HEK293 (cell line): ENCODE data around the gene AGAP3.

Source experiments
- CTCF ChIA-PET: fragments of 350-600 bp; formaldehyde crosslinking; extraction: SDS; loops from one replicate; lab custom pipeline; 2021; ENCODE audit warnings: antibody characterized with exemption; lab: Yijun Ruan, JAX
- POLR2A ChIA-PET: fragments of 300-600 bp; formaldehyde crosslinking; extraction: SDS; loops from one replicate; lab custom pipeline; 2020; ENCODE audit warnings: antibody characterized with exemption, inconsistent platforms; lab: Yijun Ruan, JAX
- H3K27ac ChIP-seq: fragments of 200-500 bp; sonication (Bioruptor generic); 2 replicates; pipeline ENCODE4 v1.5.1; 2014; ENCODE audit warnings: low read depth, low read length, control low read depth, inconsistent platforms; ENCODE audit errors: extremely low read depth
- H3K36me3 ChIP-seq, 2 experiments: fragments of 200-500 bp in 1 of 2; sonication (Bioruptor generic) in 1 of 2; 1 replicate in 1 of 2; 2 replicates in 1 of 2; pipeline ENCODE4 v1.5.1; 2014 to 2017; ENCODE audit warnings: inconsistent platforms in 2 of 2, low read length in 2 of 2; ENCODE audit not compliant: control insufficient read depth in 2 of 2, insufficient read depth in 1 of 2
- H3K4me1 ChIP-seq: fragments of 200-500 bp; sonication (Bioruptor generic); 2 replicates; pipeline ENCODE4 v1.5.1; 2014; ENCODE audit warnings: mild to moderate bottlenecking, low read length, inconsistent platforms; ENCODE audit not compliant: control insufficient read depth, insufficient read depth
- H3K4me3 ChIP-seq: 2 replicates; pipeline ENCODE4 v1.5.1; 2011; ENCODE audit warnings: low read depth, mild to moderate bottlenecking, control low read depth, low read length, moderate library complexity
- H3K9me3 ChIP-seq: fragments of 200-500 bp; sonication (Bioruptor generic); 2 replicates; pipeline ENCODE4 v1.5.1; 2014; ENCODE audit warnings: low read depth, low read length, inconsistent platforms; ENCODE audit not compliant: control insufficient read depth, insufficient read depth
- KLF7 ChIP-seq: fragments of 450-650 bp; formaldehyde crosslinking; IDR thresholded peaks from 2 replicates; pipeline ENCODE4 v1.5.1; 2016; ENCODE audit warnings: missing biosample characterization, missing genetic modification characterization, borderline replicate concordance
- MEIS1 ChIP-seq: sonication (generic); formaldehyde crosslinking; IDR thresholded peaks from 2 replicates; pipeline ENCODE4 v1.8.1; 2022; ENCODE audit warnings: missing genetic modification reagents, mild to moderate bottlenecking, borderline replicate concordance
- OVOL3 ChIP-seq: fragments of 450-650 bp; formaldehyde crosslinking; IDR thresholded peaks from 2 replicates; pipeline ENCODE4 v1.5.1; 2016; ENCODE audit warnings: missing biosample characterization, missing genetic modification characterization
- PRDM1 ChIP-seq: fragments of 450-650 bp; formaldehyde crosslinking; IDR thresholded peaks from 2 replicates; pipeline ENCODE4; 2016; ENCODE audit warnings: missing biosample characterization, missing genetic modification characterization
- RBAK ChIP-seq: fragments of 450-650 bp; formaldehyde crosslinking; IDR thresholded peaks from 2 replicates; pipeline ENCODE4 v1.5.1; 2016; ENCODE audit warnings: missing biosample characterization, missing genetic modification characterization
- SALL2 ChIP-seq: fragments of 450-650 bp; formaldehyde crosslinking; IDR thresholded peaks from 2 replicates; pipeline ENCODE4 v1.5.0; 2017; ENCODE audit warnings: missing biosample characterization, mild to moderate bottlenecking, missing genetic modification characterization, borderline replicate concordance
- ZFP37 ChIP-seq: fragments of 450-650 bp; formaldehyde crosslinking; IDR thresholded peaks from 2 replicates; pipeline ENCODE4 v1.5.1; 2016; ENCODE audit warnings: missing biosample characterization, missing genetic modification characterization
- ZIC2 ChIP-seq: fragments of 450-650 bp; formaldehyde crosslinking; IDR thresholded peaks from 2 replicates; pipeline ENCODE4 v1.5.1; 2016; ENCODE audit warnings: missing biosample characterization, missing genetic modification characterization
- ZNF16 ChIP-seq: fragments of 450-650 bp; formaldehyde crosslinking; IDR thresholded peaks from 2 replicates; pipeline ENCODE4 v1.5.1; 2016; ENCODE audit warnings: low read depth, missing biosample characterization, missing genetic modification characterization
- ZNF266 ChIP-seq: fragments of 450-650 bp; formaldehyde crosslinking; IDR thresholded peaks from 2 replicates; pipeline ENCODE4 v1.5.1; 2016; ENCODE audit warnings: missing biosample characterization, missing genetic modification characterization, low read depth
- ZNF350 ChIP-seq: fragments of 450-650 bp; formaldehyde crosslinking; IDR thresholded peaks from 2 replicates; pipeline ENCODE4 v1.5.0; 2017; ENCODE audit warnings: missing biosample characterization, mild to moderate bottlenecking, missing genetic modification characterization
- ZNF48 ChIP-seq: fragments of 450-650 bp; formaldehyde crosslinking; IDR thresholded peaks from 2 replicates; pipeline ENCODE4 v1.5.1; 2016; ENCODE audit warnings: missing biosample characterization, missing genetic modification characterization
- ZNF544 ChIP-seq: fragments of 450-650 bp; formaldehyde crosslinking; IDR thresholded peaks from 2 replicates; pipeline ENCODE4 v1.5.0; 2017; ENCODE audit warnings: missing biosample characterization, missing genetic modification characterization
- ZNF585B ChIP-seq: fragments of 450-650 bp; formaldehyde crosslinking; IDR thresholded peaks from 2 replicates; pipeline ENCODE4 v1.5.1; 2016; ENCODE audit warnings: missing biosample characterization, missing genetic modification characterization
- ZNF596 ChIP-seq: fragments of 450-650 bp; IDR thresholded peaks from 2 replicates; pipeline ENCODE4 v1.5.0; 2018; ENCODE audit warnings: missing biosample characterization, mild to moderate bottlenecking, missing genetic modification characterization, moderate library complexity
- TF ChIP-seq, protein P1 (sequence below): fragments of 450-650 bp; formaldehyde crosslinking; IDR thresholded peaks from 2 replicates; pipeline ENCODE4 v1.5.1; 2016; ENCODE audit warnings: missing biosample characterization, missing genetic modification characterization
- TF ChIP-seq, protein P2 (sequence below): fragments of 450-650 bp; formaldehyde crosslinking; IDR thresholded peaks from 2 replicates; pipeline ENCODE4 v1.5.1; 2016; ENCODE audit warnings: missing biosample characterization, missing genetic modification characterization, borderline replicate concordance
- TF ChIP-seq, protein P3 (sequence below): fragments of 450-650 bp; formaldehyde crosslinking; IDR thresholded peaks from 2 replicates; pipeline ENCODE4 v1.5.1; 2016; ENCODE audit warnings: missing biosample characterization, missing genetic modification characterization
- TF ChIP-seq, protein P4 (sequence below): fragments of 450-650 bp; formaldehyde crosslinking; IDR thresholded peaks from 2 replicates; pipeline ENCODE4 v1.5.1; 2017; ENCODE audit warnings: missing biosample characterization, missing genetic modification characterization

AGAP3 gene

DNA sequence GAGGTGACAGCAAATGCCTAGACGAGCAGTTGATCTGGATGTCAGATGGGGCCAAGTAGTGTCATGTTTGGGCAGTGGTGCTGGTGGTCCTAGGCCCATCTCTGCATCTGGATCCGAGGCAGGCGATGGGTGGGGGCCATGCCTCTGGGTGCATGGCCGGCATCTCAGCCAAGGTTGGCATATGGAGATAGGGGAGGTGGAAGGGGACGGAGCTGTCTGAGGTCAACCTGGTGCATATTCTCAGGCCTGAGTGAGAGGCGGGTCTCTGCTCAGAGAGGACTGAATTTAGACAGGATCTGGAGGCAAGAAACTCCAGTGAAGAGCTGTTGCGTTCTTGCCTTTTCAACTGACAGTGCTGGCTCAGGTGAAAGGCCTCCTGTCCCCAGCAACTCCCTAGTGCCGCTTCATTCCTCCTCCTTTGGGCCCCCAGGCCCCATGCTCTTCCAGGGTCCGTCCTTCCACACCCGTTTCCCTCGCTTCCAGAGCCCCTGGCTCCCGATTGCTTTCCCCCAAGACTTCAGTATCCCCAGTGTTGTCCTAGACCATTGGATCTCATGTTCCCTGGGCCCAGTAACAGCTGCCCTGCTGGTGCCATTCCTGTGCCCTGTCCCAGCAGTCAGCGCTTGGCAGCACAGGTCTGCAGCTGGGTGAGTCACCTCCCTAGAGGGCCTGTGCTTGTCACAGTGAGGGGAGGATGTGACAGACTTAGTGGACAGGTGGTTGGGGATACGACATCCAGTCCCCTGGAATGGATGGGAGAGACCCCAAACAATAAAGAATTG, 48.7 kb downstream of the AGAP3 start:
- no peak overlapping the region for H3K4me3 ChIP-seq
- TF ChIP-seq, protein P1, sequence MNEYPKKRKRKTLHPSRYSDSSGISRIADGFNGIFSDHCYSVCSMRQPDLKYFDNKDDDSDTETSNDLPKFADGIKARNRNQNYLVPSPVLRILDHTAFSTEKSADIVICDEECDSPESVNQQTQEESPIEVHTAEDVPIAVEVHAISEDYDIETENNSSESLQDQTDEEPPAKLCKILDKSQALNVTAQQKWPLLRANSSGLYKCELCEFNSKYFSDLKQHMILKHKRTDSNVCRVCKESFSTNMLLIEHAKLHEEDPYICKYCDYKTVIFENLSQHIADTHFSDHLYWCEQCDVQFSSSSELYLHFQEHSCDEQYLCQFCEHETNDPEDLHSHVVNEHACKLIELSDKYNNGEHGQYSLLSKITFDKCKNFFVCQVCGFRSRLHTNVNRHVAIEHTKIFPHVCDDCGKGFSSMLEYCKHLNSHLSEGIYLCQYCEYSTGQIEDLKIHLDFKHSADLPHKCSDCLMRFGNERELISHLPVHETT (tag by site-specific recombination), result no peak
- TF ChIP-seq, protein P2, sequence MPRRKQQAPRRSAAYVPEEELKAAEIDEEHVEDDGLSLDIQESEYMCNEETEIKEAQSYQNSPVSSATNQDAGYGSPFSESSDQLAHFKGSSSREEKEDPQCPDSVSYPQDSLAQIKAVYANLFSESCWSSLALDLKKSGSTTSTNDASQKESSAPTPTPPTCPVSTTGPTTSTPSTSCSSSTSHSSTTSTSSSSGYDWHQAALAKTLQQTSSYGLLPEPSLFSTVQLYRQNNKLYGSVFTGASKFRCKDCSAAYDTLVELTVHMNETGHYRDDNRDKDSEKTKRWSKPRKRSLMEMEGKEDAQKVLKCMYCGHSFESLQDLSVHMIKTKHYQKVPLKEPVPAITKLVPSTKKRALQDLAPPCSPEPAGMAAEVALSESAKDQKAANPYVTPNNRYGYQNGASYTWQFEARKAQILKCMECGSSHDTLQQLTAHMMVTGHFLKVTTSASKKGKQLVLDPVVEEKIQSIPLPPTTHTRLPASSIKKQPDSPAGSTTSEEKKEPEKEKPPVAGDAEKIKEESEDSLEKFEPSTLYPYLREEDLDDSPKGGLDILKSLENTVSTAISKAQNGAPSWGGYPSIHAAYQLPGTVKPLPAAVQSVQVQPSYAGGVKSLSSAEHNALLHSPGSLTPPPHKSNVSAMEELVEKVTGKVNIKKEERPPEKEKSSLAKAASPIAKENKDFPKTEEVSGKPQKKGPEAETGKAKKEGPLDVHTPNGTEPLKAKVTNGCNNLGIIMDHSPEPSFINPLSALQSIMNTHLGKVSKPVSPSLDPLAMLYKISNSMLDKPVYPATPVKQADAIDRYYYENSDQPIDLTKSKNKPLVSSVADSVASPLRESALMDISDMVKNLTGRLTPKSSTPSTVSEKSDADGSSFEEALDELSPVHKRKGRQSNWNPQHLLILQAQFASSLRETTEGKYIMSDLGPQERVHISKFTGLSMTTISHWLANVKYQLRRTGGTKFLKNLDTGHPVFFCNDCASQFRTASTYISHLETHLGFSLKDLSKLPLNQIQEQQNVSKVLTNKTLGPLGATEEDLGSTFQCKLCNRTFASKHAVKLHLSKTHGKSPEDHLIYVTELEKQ (tag by site-specific recombination), result no peak
- TF ChIP-seq, protein P3, sequence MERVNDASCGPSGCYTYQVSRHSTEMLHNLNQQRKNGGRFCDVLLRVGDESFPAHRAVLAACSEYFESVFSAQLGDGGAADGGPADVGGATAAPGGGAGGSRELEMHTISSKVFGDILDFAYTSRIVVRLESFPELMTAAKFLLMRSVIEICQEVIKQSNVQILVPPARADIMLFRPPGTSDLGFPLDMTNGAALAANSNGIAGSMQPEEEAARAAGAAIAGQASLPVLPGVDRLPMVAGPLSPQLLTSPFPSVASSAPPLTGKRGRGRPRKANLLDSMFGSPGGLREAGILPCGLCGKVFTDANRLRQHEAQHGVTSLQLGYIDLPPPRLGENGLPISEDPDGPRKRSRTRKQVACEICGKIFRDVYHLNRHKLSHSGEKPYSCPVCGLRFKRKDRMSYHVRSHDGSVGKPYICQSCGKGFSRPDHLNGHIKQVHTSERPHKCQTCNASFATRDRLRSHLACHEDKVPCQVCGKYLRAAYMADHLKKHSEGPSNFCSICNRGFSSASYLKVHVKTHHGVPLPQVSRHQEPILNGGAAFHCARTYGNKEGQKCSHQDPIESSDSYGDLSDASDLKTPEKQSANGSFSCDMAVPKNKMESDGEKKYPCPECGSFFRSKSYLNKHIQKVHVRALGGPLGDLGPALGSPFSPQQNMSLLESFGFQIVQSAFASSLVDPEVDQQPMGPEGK (tag by site-specific recombination), result no peak
- TF ChIP-seq ZNF596 (tag by site-specific recombination), result no peak

DNA sequence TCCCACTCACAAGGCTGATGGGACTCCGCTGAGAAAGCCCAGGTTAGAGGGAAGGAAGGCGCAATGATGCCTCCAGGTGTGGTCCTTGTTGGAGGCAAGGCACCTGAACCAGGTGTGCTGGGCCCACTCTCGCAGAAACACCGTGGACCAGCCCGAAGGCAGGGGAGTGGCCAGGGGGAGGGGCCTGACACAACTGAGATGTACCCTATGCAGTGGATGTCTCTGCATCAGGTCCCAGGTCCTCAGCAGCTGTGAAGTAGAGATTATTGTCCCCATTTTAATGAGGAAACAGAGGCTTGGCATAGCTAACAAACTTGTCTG, 49.2 kb downstream of the AGAP3 start:
- no peak overlapping the region for H3K27ac ChIP-seq
- no peaks in the 10 kb centered on the region for H3K4me1 ChIP-seq
- no peak overlapping the region for H3K4me3 ChIP-seq
- CTCF ChIA-PET, result no interaction called here
- peaks cover 0 to 100% of the 10 kb centered on the region in 2 experiments; a peak in 1 of 3 replicates for H3K36me3 ChIP-seq
- TF ChIP-seq ZNF266, result no peak
- no peak for TF ChIP-seq SALL2 (tag by site-specific recombination)
- TF ChIP-seq ZNF350, result no peak
- no peak for TF ChIP-seq ZNF544 (tag by site-specific recombination)
- H3K9me3 ChIP-seq, result no peaks in the 10 kb centered on the region
- POLR2A ChIA-PET, result no interaction called here

More for the DNA sequence above, 48.7 kb downstream of the AGAP3 start:
- Histone ChIP-seq H3K9me3 (no peaks in the 10 kb centered on the region), H3K36me3 (peaks cover 0 to 100% of the 10 kb centered on the region in 2 experiments; a peak in 1 of 3 replicates), H3K4me1 (no peaks in the 10 kb centered on the region), H3K27ac (no peak overlapping the region)
- POLR2A ChIA-PET, result no interaction called here
- CTCF ChIA-PET, result no interaction called here

- ChIA-PET POLR2A (no interaction called here), CTCF (no interaction called here)
- H3K27ac ChIP-seq, result no peak overlapping the region
- H3K9me3 ChIP-seq, result no peaks in the 10 kb centered on the region
- TF ChIP-seq MEIS1 (CRISPR knock-in tag) (no peak), ZIC2 (tag by site-specific recombination) (no peak), KLF7 (tag by site-specific recombination) (no peak), RBAK (tag by site-specific recombination) (no peak), ZFP37 (tag by site-specific recombination) (no peak), ZNF48 (no peak), OVOL3 (no peak), ZNF16 (tag by site-specific recombination) (no peak), ZNF585B (tag by site-specific recombination) (no peak), PRDM1 (tag by site-specific recombination) (peak; percentile 63; the same call in 1 of the 2 replicates)
- TF ChIP-seq, protein P4, sequence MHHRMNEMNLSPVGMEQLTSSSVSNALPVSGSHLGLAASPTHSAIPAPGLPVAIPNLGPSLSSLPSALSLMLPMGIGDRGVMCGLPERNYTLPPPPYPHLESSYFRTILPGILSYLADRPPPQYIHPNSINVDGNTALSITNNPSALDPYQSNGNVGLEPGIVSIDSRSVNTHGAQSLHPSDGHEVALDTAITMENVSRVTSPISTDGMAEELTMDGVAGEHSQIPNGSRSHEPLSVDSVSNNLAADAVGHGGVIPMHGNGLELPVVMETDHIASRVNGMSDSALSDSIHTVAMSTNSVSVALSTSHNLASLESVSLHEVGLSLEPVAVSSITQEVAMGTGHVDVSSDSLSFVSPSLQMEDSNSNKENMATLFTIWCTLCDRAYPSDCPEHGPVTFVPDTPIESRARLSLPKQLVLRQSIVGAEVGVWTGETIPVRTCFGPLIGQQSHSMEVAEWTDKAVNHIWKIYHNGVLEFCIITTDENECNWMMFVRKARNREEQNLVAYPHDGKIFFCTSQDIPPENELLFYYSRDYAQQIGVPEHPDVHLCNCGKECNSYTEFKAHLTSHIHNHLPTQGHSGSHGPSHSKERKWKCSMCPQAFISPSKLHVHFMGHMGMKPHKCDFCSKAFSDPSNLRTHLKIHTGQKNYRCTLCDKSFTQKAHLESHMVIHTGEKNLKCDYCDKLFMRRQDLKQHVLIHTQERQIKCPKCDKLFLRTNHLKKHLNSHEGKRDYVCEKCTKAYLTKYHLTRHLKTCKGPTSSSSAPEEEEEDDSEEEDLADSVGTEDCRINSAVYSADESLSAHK (tag by site-specific recombination), result peak; percentile 52; the same call in 1 of the 2 replicates
- TF ChIP-seq, all 188 proteins: peak for 2
- peaks cover 0 to 100% of the 10 kb centered on the region in 2 experiments; a peak in 1 of 3 replicates for H3K36me3 ChIP-seq
- H3K4me3 ChIP-seq, result no peak overlapping the region
- H3K4me1 ChIP-seq, result no peaks in the 10 kb centered on the region
These were observed 49.9 kb downstream of the AGAP3 start for GRCh38 chr7:151135866-151136843.
